Liver (tissue), 9 donors: ENCODE results near the gene RAD51B. TPM values are rescaled to one million over a fixed set of nuclear protein-coding genes. Genes with fewer than 3 reads are reported as not detected.

Source experiments
- DNase-seq: peaks from one replicate; pipeline ENCODE4 v3.0.0-alpha.2; 2017; ENCODE audit warnings: low spot score
- H3K27ac ChIP-seq, 2 donors: one replicate each; pipeline ENCODE4 v1.7.0; 2013; ENCODE audit warnings: inconsistent platforms in 2 of 2, low read length in 2 of 2, control low read depth in 1 of 2, low read depth in 1 of 2, mild to moderate bottlenecking in 1 of 2
- H3K27me3 ChIP-seq, 4 donors: one replicate each; pipeline versions ENCODE4 v1.6.1 to v1.7.0; 2013; ENCODE audit warnings: low read length in 3 of 4, inconsistent platforms in 1 of 4, mild to moderate bottlenecking in 1 of 4, moderate library complexity in 1 of 4; ENCODE audit not compliant: control insufficient read depth in 4 of 4, insufficient read depth in 4 of 4
- H3K36me3 ChIP-seq, 4 donors: one replicate each; pipeline versions ENCODE4 v1.6.1 to v1.7.0; 2013; ENCODE audit warnings: low read length in 3 of 4, mild to moderate bottlenecking in 3 of 4, low read depth in 1 of 4, moderate library complexity in 1 of 4; ENCODE audit not compliant: control insufficient read depth in 4 of 4, insufficient read depth in 3 of 4
- H3K4me1 ChIP-seq, 4 donors: one replicate each; pipeline versions ENCODE4 v1.6.1 to v1.7.0; 2013; ENCODE audit warnings: low read length in 3 of 4, mild to moderate bottlenecking in 3 of 4, moderate library complexity in 1 of 4; ENCODE audit not compliant: control insufficient read depth in 4 of 4, insufficient read depth in 4 of 4
- H3K4me3 ChIP-seq, 3 donors: one replicate each; pipeline versions ENCODE4 v1.6.1 to v1.7.0; 2013; ENCODE audit warnings: low read length in 3 of 3, control low read depth in 1 of 3, low read depth in 1 of 3, mild to moderate bottlenecking in 1 of 3
- H3K9ac ChIP-seq, 2 donors: one replicate each; pipeline ENCODE4 v1.7.0; 2013; ENCODE audit warnings: low read length in 2 of 2, mild to moderate bottlenecking in 2 of 2, moderate library complexity in 2 of 2, control low read depth in 1 of 2, low read depth in 1 of 2
- H3K9me3 ChIP-seq, 4 donors: one replicate each; pipeline versions ENCODE4 v1.6.1 to v1.7.0; 2013; ENCODE audit warnings: low read length in 3 of 4; ENCODE audit not compliant: control insufficient read depth in 4 of 4
- ATF3 ChIP-seq: IDR thresholded peaks from 2 replicates; pipeline ENCODE4 v1.6.1; 2016; ENCODE audit warnings: antibody characterized with exemption
- EGR1 ChIP-seq, 2 donors: IDR thresholded peaks; 2 replicates each; pipeline ENCODE4 v1.6.1; 2016 to 2018; ENCODE audit warnings: antibody characterized with exemption in 2 of 2, low read depth in 2 of 2
- FOXA1 ChIP-seq: IDR thresholded peaks from 2 replicates; pipeline ENCODE4 v1.6.1; 2016; ENCODE audit warnings: antibody characterized with exemption
- FOXA2 ChIP-seq: IDR thresholded peaks from 2 replicates; pipeline ENCODE4 v1.6.1; 2016; ENCODE audit warnings: antibody characterized with exemption
- GABPA ChIP-seq, 2 donors: IDR thresholded peaks in 1 of 2; conservative IDR thresholded peaks in 1 of 2; 2 replicates each; pipeline ENCODE4 v1.6.1; 2016; ENCODE audit warnings: antibody characterized with exemption in 2 of 2, mild to moderate bottlenecking in 1 of 2, moderate library complexity in 1 of 2
- HNF4A ChIP-seq, 2 donors: conservative IDR thresholded peaks; 2 replicates each; pipeline ENCODE4 v1.6.1; 2016; ENCODE audit warnings: antibody characterized with exemption in 2 of 2, mild to moderate bottlenecking in 2 of 2
- HNF4G ChIP-seq: IDR thresholded peaks from 2 replicates; pipeline ENCODE4 v1.6.1; 2016; ENCODE audit warnings: antibody characterized with exemption
- JUND ChIP-seq, 2 donors: IDR thresholded peaks; 2 replicates each; pipeline ENCODE4 v1.6.1; 2016; ENCODE audit warnings: antibody characterized with exemption in 2 of 2
- NR2F2 ChIP-seq: IDR thresholded peaks from 2 replicates; pipeline ENCODE4 v1.6.1; 2016; ENCODE audit warnings: antibody characterized with exemption
- RAD21 ChIP-seq, 2 donors: IDR thresholded peaks; 2 replicates each; pipeline ENCODE4 v1.6.1; 2016; ENCODE audit warnings: antibody characterized with exemption in 2 of 2, mild to moderate bottlenecking in 2 of 2
- REST ChIP-seq: IDR thresholded peaks from 2 replicates; pipeline ENCODE4 v1.6.1; 2016; ENCODE audit warnings: antibody characterized with exemption, mild to moderate bottlenecking
- RXRA ChIP-seq, 2 donors: IDR thresholded peaks; 2 replicates each; pipeline ENCODE4 v1.6.1; 2017 to 2018; ENCODE audit warnings: antibody characterized with exemption in 2 of 2, mild to moderate bottlenecking in 1 of 2
- SP1 ChIP-seq: IDR thresholded peaks from 2 replicates; pipeline ENCODE4 v1.6.1; 2018; ENCODE audit warnings: antibody characterized with exemption, mild to moderate bottlenecking
- TAF1 ChIP-seq: conservative IDR thresholded peaks from 2 replicates; pipeline ENCODE4 v1.6.1; 2016; ENCODE audit warnings: antibody characterized with exemption, mild to moderate bottlenecking
- YY1 ChIP-seq: IDR thresholded peaks from 2 replicates; pipeline ENCODE4 v1.6.1; 2016; ENCODE audit warnings: antibody characterized with exemption, mild to moderate bottlenecking
- ZBTB33 ChIP-seq: IDR thresholded peaks from 2 replicates; pipeline ENCODE4 v1.6.1; 2016; ENCODE audit warnings: antibody characterized with exemption
- WGBS: extraction: QIAGEN DNeasy Blood & Tissue Kit; methylation state at CpG from one replicate; pipeline ENCODE4 v1.1.7; 2013; 5-methylcytosine and 5-hydroxymethylcytosine counted together
- polyA plus RNA-seq, 2 donors: library from polyadenylated mRNA; stranded (reverse) in 1 of 2; unstranded in 1 of 2; fragments of 200-250 nt in 1 of 2; fragments of >200 nt in 1 of 2; fragmentation: Nextera tagmentation in 1 of 2; extraction: Ambion mirVana in 1 of 2; gene quantifications; one replicate each; pipeline versions ENCODE4 v1.2.1 to v1.2.3, GENCODE V29; 2013 to 2015
- total RNA-seq, 2 donors: library from RNA; depleted of rRNA; stranded (reverse); fragments of >200 nt; gene quantifications; one replicate each; pipeline ENCODE4 v1.2.3, GENCODE V29; 2014
- TF ChIP-seq, protein P1 (sequence below): fragments of 150-350 bp; IDR thresholded peaks from 2 replicates; pipeline ENCODE4 v1.5.1; 2017; ENCODE audit warnings: improper control_type of control experiment, low read depth, low read length; ENCODE audit not compliant: missing input control
- TF ChIP-seq, protein P2 (sequence below): IDR thresholded peaks from 2 replicates; pipeline ENCODE4 v1.6.1; 2016; ENCODE audit warnings: antibody characterized with exemption
- donor health status: healthy.
- donor health status: healthy.
- donor health status: healthy.
- donor health status: healthy.
- donor health status: healthy.

The RAD51B gene
- total and polyA plus RNA-seq, 4 donors: 0.81 to 12.9 (median 2.4) TPM

GRCh38 chr14:68127166-68127565 lies 307.6 kb downstream of the RAD51B start:
- Histone ChIP-seq H3K27ac (no peak overlapping the region), H3K4me3 (no peak overlapping the region), H3K9ac (no peak overlapping the region), H3K4me1 (peaks cover 0 to 7% (median 3%) of the 10 kb centered on the region in 4 donors), H3K27me3 (no peaks in the 10 kb centered on the region), H3K36me3 (no peaks in the 10 kb centered on the region), H3K9me3 (no peaks in the 10 kb centered on the region)
- no peak for DNase-seq
- WGBS: 68% methylated on average over 2 of the region's 2 CpGs
- no peak for TF ChIP-seq ZBTB33
- no peak for TF ChIP-seq REST
- TF ChIP-seq GABPA (IDR thresholded peaks at IDR 0.05 in 1 of 2, conservative IDR thresholded peaks at IDR 0.05 in 1 of 2): no peak
- no peak for TF ChIP-seq TAF1
- TF ChIP-seq NR2F2: no peak
- TF ChIP-seq, protein P1, sequence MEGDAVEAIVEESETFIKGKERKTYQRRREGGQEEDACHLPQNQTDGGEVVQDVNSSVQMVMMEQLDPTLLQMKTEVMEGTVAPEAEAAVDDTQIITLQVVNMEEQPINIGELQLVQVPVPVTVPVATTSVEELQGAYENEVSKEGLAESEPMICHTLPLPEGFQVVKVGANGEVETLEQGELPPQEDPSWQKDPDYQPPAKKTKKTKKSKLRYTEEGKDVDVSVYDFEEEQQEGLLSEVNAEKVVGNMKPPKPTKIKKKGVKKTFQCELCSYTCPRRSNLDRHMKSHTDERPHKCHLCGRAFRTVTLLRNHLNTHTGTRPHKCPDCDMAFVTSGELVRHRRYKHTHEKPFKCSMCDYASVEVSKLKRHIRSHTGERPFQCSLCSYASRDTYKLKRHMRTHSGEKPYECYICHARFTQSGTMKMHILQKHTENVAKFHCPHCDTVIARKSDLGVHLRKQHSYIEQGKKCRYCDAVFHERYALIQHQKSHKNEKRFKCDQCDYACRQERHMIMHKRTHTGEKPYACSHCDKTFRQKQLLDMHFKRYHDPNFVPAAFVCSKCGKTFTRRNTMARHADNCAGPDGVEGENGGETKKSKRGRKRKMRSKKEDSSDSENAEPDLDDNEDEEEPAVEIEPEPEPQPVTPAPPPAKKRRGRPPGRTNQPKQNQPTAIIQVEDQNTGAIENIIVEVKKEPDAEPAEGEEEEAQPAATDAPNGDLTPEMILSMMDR: no peak
- no peak for TF ChIP-seq EGR1 (IDR thresholded peaks at IDR 0.05; ENCODE audit: low read depth in 2 of 2)
- TF ChIP-seq HNF4A (conservative IDR thresholded peaks at IDR 0.05): no peak
- TF ChIP-seq SP1: no peak
- TF ChIP-seq JUND (IDR thresholded peaks at IDR 0.05): no peak
- TF ChIP-seq ATF3: no peak
- no peak for TF ChIP-seq RXRA (IDR thresholded peaks at IDR 0.05)
- no peak for TF ChIP-seq FOXA1
- TF ChIP-seq, protein P2, sequence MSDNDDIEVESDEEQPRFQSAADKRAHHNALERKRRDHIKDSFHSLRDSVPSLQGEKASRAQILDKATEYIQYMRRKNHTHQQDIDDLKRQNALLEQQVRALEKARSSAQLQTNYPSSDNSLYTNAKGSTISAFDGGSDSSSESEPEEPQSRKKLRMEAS: no peak
- TF ChIP-seq FOXA2: no peak
- no peak for TF ChIP-seq HNF4G
- no peak for TF ChIP-seq RAD21 (IDR thresholded peaks at IDR 0.05)
- no peak for TF ChIP-seq YY1
